K562 (cell line): ENCODE measurements around the gene KTN1. TPM values are rescaled to one million over a fixed set of nuclear protein-coding genes. Genes with fewer than 3 reads are reported as not detected.

Experiments used
- ATAC-seq: fragments of 200-7000 bp; cut with Tn5 transposase; 3 replicates; pipeline ENCODE4 v1.9.1; 2020; ENCODE audit warnings: moderate library complexity
- BruUV-seq: library from RNA; stranded (reverse); fragments of 400-500 nt; replicated peaks from 2 replicates; lab custom pipeline; 2021; lab: Mats Ljungman, UMichigan
- CTCF ChIA-PET: fragments of 300-600 bp; formaldehyde crosslinking; extraction: SDS; loops from one replicate; lab custom pipeline; 2021; ENCODE audit warnings: low intra/inter-chr PET ratio; lab: Yijun Ruan, JAX
- POLR2A ChIA-PET: fragments of 300-600, 350-650 bp; sonication (Branson Sonifier 250); formaldehyde crosslinking; extraction: SDS; loops from one replicate; lab custom pipeline; 2021; ENCODE audit warnings: antibody characterized with exemption, inconsistent platforms; lab: Yijun Ruan, JAX
- DNase-seq, 4 experiments: peaks; one replicate each; pipeline versions ENCODE4 v3.0.0 to v3.0.0-alpha.2; 2011 to 2018; ENCODE audit warnings: low spot score in 3 of 4, mixed read lengths in 3 of 4; ENCODE audit errors: extremely low read depth in 1 of 4
- FAIRE-seq: peaks from 2 replicates; lab custom pipeline; 2011; peaks lifted over from hg19 to GRCh38; lab: Jason Lieb, UNC
- H2AFZ ChIP-seq: 2 replicates; pipeline ENCODE4 v1.6.0; 2011; ENCODE audit warnings: low read depth, low read length, control low read depth, inconsistent platforms
- H3K27ac ChIP-seq: fragments of 200-600 bp; 3 replicates; pipeline ENCODE4 v1.8.0; 2011; ENCODE audit warnings: low read depth, mild to moderate bottlenecking, control low read depth, inconsistent platforms, low read length, moderate library complexity, mixed read lengths; ENCODE audit errors: extremely low read depth
- H3K27me3 ChIP-seq, 2 experiments: fragments of 300-600 bp in 1 of 2; 2 replicates in 1 of 2; 3 replicates in 1 of 2; pipeline versions ENCODE4 v1.6.0 to v1.8.0; 2011; ENCODE audit warnings: inconsistent platforms in 2 of 2, low read length in 2 of 2, mild to moderate bottlenecking in 1 of 2, mixed read lengths in 1 of 2, moderate library complexity in 1 of 2; ENCODE audit not compliant: control insufficient read depth in 2 of 2, insufficient read depth in 2 of 2
- H3K36me3 ChIP-seq: fragments of 300-600 bp; 3 replicates; pipeline ENCODE4 v1.8.0; 2011; ENCODE audit warnings: mild to moderate bottlenecking, low read length, inconsistent platforms; ENCODE audit not compliant: control insufficient read depth, insufficient read depth
- H3K4me1 ChIP-seq, 2 experiments: fragments of 200-600 bp in 1 of 2; replicated peaks in 1 of 2; 2 replicates in 1 of 2; 3 replicates in 1 of 2; pipeline versions ENCODE4 v1.5.1 to v1.8.0; 2011; ENCODE audit warnings: inconsistent platforms in 2 of 2, low read length in 2 of 2, mild to moderate bottlenecking in 1 of 2, mixed read lengths in 1 of 2, moderate library complexity in 1 of 2; ENCODE audit not compliant: control insufficient read depth in 2 of 2, insufficient read depth in 2 of 2
- H3K4me2 ChIP-seq: 2 replicates; pipeline ENCODE4 v1.6.1; 2011; ENCODE audit warnings: low read length, control low read depth, inconsistent platforms, mixed read lengths; ENCODE audit not compliant: insufficient read depth
- H3K4me3 ChIP-seq: fragments of 200-600 bp; sonication (generic), shearing (Covaris generic); 2 replicates; pipeline ENCODE4 v1.5.1; 2016; ENCODE audit warnings: control low read depth, inconsistent platforms
- H3K79me2 ChIP-seq: fragments of 200-600 bp; 3 replicates; pipeline ENCODE4 v1.8.0; 2011; ENCODE audit warnings: low read length, inconsistent platforms; ENCODE audit not compliant: control insufficient read depth, insufficient read depth
- H3K9ac ChIP-seq, 2 experiments: 2 replicates each; pipeline versions ENCODE4 v1.6.0 to v1.6.1; 2011; ENCODE audit warnings: low read depth in 2 of 2, low read length in 2 of 2, control low read depth in 1 of 2, inconsistent platforms in 1 of 2, mild to moderate bottlenecking in 1 of 2, mixed read lengths in 1 of 2; ENCODE audit not compliant: insufficient read depth in 1 of 2
- H3K9me1 ChIP-seq: one replicate; pipeline ENCODE4 v1.6.0; 2011; ENCODE audit warnings: inconsistent platforms, mild to moderate bottlenecking, low read length, moderate library complexity; ENCODE audit not compliant: control insufficient read depth, insufficient read depth
- H3K9me3 ChIP-seq: replicated peaks from 2 replicates; pipeline ENCODE4 v1.5.1; 2011; ENCODE audit warnings: low read depth, low read length, inconsistent platforms; ENCODE audit not compliant: control insufficient read depth, insufficient read depth
- H4K20me1 ChIP-seq: replicated peaks from 2 replicates; pipeline ENCODE4 v1.6.1; 2011; ENCODE audit warnings: low read length, inconsistent platforms, mixed read lengths; ENCODE audit not compliant: control insufficient read depth, insufficient read depth
- CBX1 ChIP-seq: sonication (generic); IDR thresholded peaks from 2 replicates; pipeline ENCODE4 v1.6.1; 2016; ENCODE audit warnings: antibody characterized with exemption, low read depth, mild to moderate bottlenecking
- CEBPB ChIP-seq: fragments of 450-650 bp; IDR thresholded peaks from 2 replicates; pipeline ENCODE4 v1.6.1; 2016; ENCODE audit warnings: missing genetic modification characterization, missing compliant biosample characterization
- LARP7 ChIP-seq: fragments of 450-650 bp; IDR thresholded peaks from 2 replicates; pipeline ENCODE4 v1.6.1; 2016
- SLC30A9 ChIP-seq: fragments of 250-450 bp; sonication (Bioruptor Pico); IDR thresholded peaks from 2 replicates; pipeline ENCODE4 v1.8.0; 2022; ENCODE audit warnings: mild to moderate bottlenecking, moderate library complexity
- ZKSCAN3 ChIP-seq: fragments of 250-450 bp; sonication (Bioruptor Pico); IDR thresholded peaks from 2 replicates; pipeline ENCODE4 v1.4.0; 2020
- in situ Hi-C: fragments of 300-500 bp; cut with MboI; formaldehyde crosslinking; loops from 4 replicates; pipeline ENCODE4 v1.15.0; 2018; ENCODE audit warnings: inconsistent platforms, mixed read lengths
- intact Hi-C: fragments of 100-400 bp; cut with micrococcal nuclease; formaldehyde crosslinking; loops from 2 replicates; pipeline ENCODE4 v1.14.2; 2022
- polyA plus RNA-seq, 8 experiments: library from polyadenylated mRNA; depleted of rRNA in 4 of 8; stranded (reverse) in 5 of 8; unstranded in 3 of 8; fragments of >200 nt; fragmentation: Nextera tagmentation in 2 of 8; fragmentation: Illumina TruSeq in 1 of 8; extraction: Ambion mirVana in 2 of 8; extraction: Trizol in 1 of 8; gene quantifications; 2 replicates each; pipeline versions ENCODE4 v1.2.1 to v1.2.3, GENCODE V29; 2011 to 2014; ENCODE audit warnings: inconsistent platforms in 1 of 8, missing spikeins in 1 of 8
- total RNA-seq, 7 experiments: library from RNA; depleted of rRNA in 6 of 7; stranded (reverse); fragments of >200 nt in 6 of 7; fragmentation: Illumina TruSeq in 2 of 7; extraction: Trizol in 2 of 7; gene quantifications; 2 replicates each; pipeline versions ENCODE4 v1.2.1 to v1.2.3, GENCODE V29; 2011 to 2021; ENCODE audit warnings: low replicate concordance in 1 of 7
- TF ChIP-seq, protein P1 (sequence below): sonication (generic); formaldehyde crosslinking; IDR thresholded peaks from 2 replicates; pipeline ENCODE4 v1.8.0; 2023; ENCODE audit warnings: mild to moderate bottlenecking, missing genetic modification reagents

Gene KTN1
- total and polyA plus RNA-seq, 9 of the 15 experiments (the other 6 are each of a cell fraction or from before 2014, with no cell fraction given): 34.8 to 120 (median 63.6) TPM

DNA sequence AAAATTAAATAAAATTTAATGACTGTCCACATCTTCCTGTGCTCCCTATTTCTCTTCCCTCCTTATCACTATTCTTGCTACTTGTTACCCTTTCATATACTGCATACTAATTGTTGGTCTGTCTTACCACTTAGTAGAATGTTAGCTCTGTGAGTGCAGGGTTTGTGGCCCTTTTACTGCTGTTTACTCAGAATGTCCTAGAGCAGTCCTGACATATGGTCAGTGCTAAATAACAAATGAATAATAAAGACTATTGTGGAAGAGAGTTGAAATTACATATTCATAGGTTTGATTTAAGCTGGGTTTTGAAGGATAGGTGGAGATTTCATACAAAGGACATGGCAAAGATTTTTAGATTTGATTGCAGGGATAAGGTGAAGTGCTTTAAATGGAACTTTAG is 24.5 kb downstream of the KTN1 start:
- in situ Hi-C loops: no loop called here
- Histone ChIP-seq H4K20me1 (peaks cover 11% of the 10 kb centered on the region; the same call in 1 of the 2 replicates), H3K27ac (no peak overlapping the region)

More for the DNA sequence above, 24.5 kb downstream of the KTN1 start:
- FAIRE-seq (no peak), DNase-seq (no peak)
- Histone ChIP-seq H3K9me1 (no peaks in the 10 kb centered on the region), H3K4me3 (no peak overlapping the region), H3K9me3 (no peaks in the 10 kb centered on the region), H3K4me1 (no peaks in the 10 kb centered on the region; a peak in 1 of 5 replicates)
- intact Hi-C loops: no loop called here
- TF ChIP-seq CEBPB (tag): no peak
- TF ChIP-seq, protein P1, sequence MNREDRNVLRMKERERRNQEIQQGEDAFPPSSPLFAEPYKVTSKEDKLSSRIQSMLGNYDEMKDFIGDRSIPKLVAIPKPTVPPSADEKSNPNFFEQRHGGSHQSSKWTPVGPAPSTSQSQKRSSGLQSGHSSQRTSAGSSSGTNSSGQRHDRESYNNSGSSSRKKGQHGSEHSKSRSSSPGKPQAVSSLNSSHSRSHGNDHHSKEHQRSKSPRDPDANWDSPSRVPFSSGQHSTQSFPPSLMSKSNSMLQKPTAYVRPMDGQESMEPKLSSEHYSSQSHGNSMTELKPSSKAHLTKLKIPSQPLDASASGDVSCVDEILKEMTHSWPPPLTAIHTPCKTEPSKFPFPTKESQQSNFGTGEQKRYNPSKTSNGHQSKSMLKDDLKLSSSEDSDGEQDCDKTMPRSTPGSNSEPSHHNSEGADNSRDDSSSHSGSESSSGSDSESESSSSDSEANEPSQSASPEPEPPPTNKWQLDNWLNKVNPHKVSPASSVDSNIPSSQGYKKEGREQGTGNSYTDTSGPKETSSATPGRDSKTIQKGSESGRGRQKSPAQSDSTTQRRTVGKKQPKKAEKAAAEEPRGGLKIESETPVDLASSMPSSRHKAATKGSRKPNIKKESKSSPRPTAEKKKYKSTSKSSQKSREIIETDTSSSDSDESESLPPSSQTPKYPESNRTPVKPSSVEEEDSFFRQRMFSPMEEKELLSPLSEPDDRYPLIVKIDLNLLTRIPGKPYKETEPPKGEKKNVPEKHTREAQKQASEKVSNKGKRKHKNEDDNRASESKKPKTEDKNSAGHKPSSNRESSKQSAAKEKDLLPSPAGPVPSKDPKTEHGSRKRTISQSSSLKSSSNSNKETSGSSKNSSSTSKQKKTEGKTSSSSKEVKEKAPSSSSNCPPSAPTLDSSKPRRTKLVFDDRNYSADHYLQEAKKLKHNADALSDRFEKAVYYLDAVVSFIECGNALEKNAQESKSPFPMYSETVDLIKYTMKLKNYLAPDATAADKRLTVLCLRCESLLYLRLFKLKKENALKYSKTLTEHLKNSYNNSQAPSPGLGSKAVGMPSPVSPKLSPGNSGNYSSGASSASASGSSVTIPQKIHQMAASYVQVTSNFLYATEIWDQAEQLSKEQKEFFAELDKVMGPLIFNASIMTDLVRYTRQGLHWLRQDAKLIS (CRISPR knock-in tag): no peak
- no peak for TF ChIP-seq CBX1
- TF ChIP-seq ZKSCAN3 (CRISPR knock-in tag): no peak
- TF ChIP-seq LARP7: no peak
- TF ChIP-seq SLC30A9 (CRISPR knock-in tag): no peak
- TF ChIP-seq, all 486 proteins: peak for 0
- ATAC-seq: no peak
- no peaks in the 10 kb centered on the region for H3K36me3 ChIP-seq
- CTCF ChIA-PET: no interaction called here
- H3K27me3 ChIP-seq: no peaks in the 10 kb centered on the region
- H3K79me2 ChIP-seq: peaks cover 82% of the 10 kb centered on the region
- POLR2A ChIA-PET: no interaction called here
- no peak overlapping the region for H3K4me2 ChIP-seq
- no TSS peak for BruUV-seq
- no peak overlapping the region for H3K9ac ChIP-seq
- no peak overlapping the region for H2AFZ ChIP-seq
